ENCODE measurements around the gene INO80E.
"Not testable (repeated sequence)": the region's sequence is repeated elsewhere in the genome, so short reads cannot be mapped to it uniquely, and the experiment has no call there.

Gene INO80E

GRCh38 chr16:30010844-30011713 lies 15.0 kb downstream of the INO80E start, which contains the start of gene DOC2A:
DOC2A (minus strand) TSS chr16:30011027; CDS start chr16:30010222, 805 bp downstream.
- no peak for DNase-seq (ENCODE audit: low read depth)
- H3K4me3 ChIP-seq (ENCODE audit: control insufficient read depth, low read depth, low read length) = peak within 1 kb of the TSS; percentile 19
- TF ChIP-seq CTCF (conservative IDR thresholded peaks at IDR 0.05; ENCODE audit: control insufficient read depth, insufficient read depth, low read depth, low read length) = no peak

GRCh38 chr16:30011714-30012504 lies 15.9 kb downstream of the INO80E start:
- no peak for TF ChIP-seq CTCF (conservative IDR thresholded peaks at IDR 0.05; ENCODE audit: control insufficient read depth, insufficient read depth, low read depth, low read length)
- DNase-seq (ENCODE audit: low read depth) = no peak
- no peak overlapping the region for H3K4me3 ChIP-seq (ENCODE audit: control insufficient read depth, low read depth, low read length)

GRCh38 chr16:30012598-30012997 lies 16.6 kb downstream of the INO80E start:
- H3K4me3 ChIP-seq (ENCODE audit: control insufficient read depth, low read depth, low read length); DNase-seq (ENCODE audit: low read depth): not testable (repeated sequence)

GRCh38 chr16:30015450-30015849 lies 19.4 kb downstream of the INO80E start:
- DNase-seq (ENCODE audit: low read depth); H3K4me3 ChIP-seq (ENCODE audit: control insufficient read depth, low read depth, low read length): not testable (repeated sequence)

- TF ChIP-seq CTCF (conservative IDR thresholded peaks at IDR 0.05; ENCODE audit: control insufficient read depth, insufficient read depth, low read depth, low read length) = no peak
- H3K4me3 ChIP-seq (ENCODE audit: control insufficient read depth, low read depth, low read length) = no peak overlapping the region
- no peak for DNase-seq (ENCODE audit: low read depth)
Observed at GRCh38 chr16:30016555-30017276, 20.7 kb downstream of the INO80E start.

GRCh38 chr16:30017277-30017656 lies 21.2 kb downstream of the INO80E start:
- TF ChIP-seq CTCF (conservative IDR thresholded peaks at IDR 0.05; ENCODE audit: control insufficient read depth, insufficient read depth, low read depth, low read length) = no peak
- no peak for DNase-seq (ENCODE audit: low read depth)
- H3K4me3 ChIP-seq (ENCODE audit: control insufficient read depth, low read depth, low read length) = no peak overlapping the region

GRCh38 chr16:30017937-30018336 lies 21.9 kb downstream of the INO80E start:
- DNase-seq (ENCODE audit: low read depth); H3K4me3 ChIP-seq (ENCODE audit: control insufficient read depth, low read depth, low read length): not testable (repeated sequence)

GRCh38 chr16:30018731-30019158 lies 22.7 kb downstream of the INO80E start:
- TF ChIP-seq CTCF (conservative IDR thresholded peaks at IDR 0.05; ENCODE audit: control insufficient read depth, insufficient read depth, low read depth, low read length) = no peak
- DNase-seq (ENCODE audit: low read depth) = no peak
- H3K4me3 ChIP-seq (ENCODE audit: control insufficient read depth, low read depth, low read length) = no peak overlapping the region
